Measurements from ENCODE around the gene NUCB1. TPM values are rescaled to one million over a fixed set of nuclear protein-coding genes. Genes with fewer than 3 reads are reported as not detected.

Gene NUCB1
- total and polyA plus RNA-seq, 5 donors from 2014 or later = 72.8 to 133 (median 88.3) TPM

GRCh38 chr19:48933382-48933932, 33.3 kb downstream of the NUCB1 start, which contains the start of gene DHDH:
Gene DHDH, plus strand, starts transcription at chr19:48933699. Its CDS starts 23 bp downstream, at chr19:48933722.
- Histone ChIP-seq H3K36me3 (ENCODE audit: control insufficient read depth, insufficient read depth, low read length) (no peaks in the 10 kb centered on the region), H3K4me1 (ENCODE audit: control insufficient read depth, insufficient read depth, low read length, poor library complexity, severe bottlenecking) (peaks cover 15% of the 10 kb centered on the region), H3K4me3 (ENCODE audit: low read depth, low read length) (peak within 1 kb of the TSS; percentile 76), H3K9me3 (ENCODE audit: control insufficient read depth in 2 of 2, low read length in 2 of 2) (no peaks in the 10 kb centered on the region), H3K27me3 (ENCODE audit: control insufficient read depth, insufficient read depth, low read length) (no peaks in the 10 kb centered on the region), H3K27ac (ENCODE audit: insufficient read depth, low read length, poor library complexity, severe bottlenecking) (peak within 1 kb of the TSS; percentile 57)
- H3K27ac Mint-ChIP-seq = peak within 1 kb of the TSS; percentile 67 to 74 (median 72)
- H3K4me1 Mint-ChIP-seq = peaks cover 4 to 12% (median 9%) of the 10 kb centered on the region in 4 donors
- H3K36me3 Mint-ChIP-seq = no peaks in the 10 kb centered on the region
- H3K4me3 Mint-ChIP-seq = peak within 1 kb of the TSS; percentile 65 to 91 (median 88)
- H3K27me3 Mint-ChIP-seq = peaks cover 5% of the 10 kb centered on the region
- ATAC-seq (ENCODE audit: low read depth in 2 of 2) = peak; percentile 95
- DNase-seq = peak; percentile 85 to 93 (median 86)
- H3K9me3 Mint-ChIP-seq = peaks cover 0 to 2% (median 0%) of the 10 kb centered on the region in 7 donors

- Mint-ChIP-seq H3K36me3 (peaks cover 8% of the 10 kb centered on the region), H3K4me3 (peak overlapping the region in 3 of 4 donors; percentile 15 to 31 (median 26)), H3K27ac (no peak overlapping the region), H3K9me3 (peaks cover 0 to 4% (median 0%) of the 10 kb centered on the region in 7 donors), H3K27me3 (peaks cover 5% of the 10 kb centered on the region), H3K4me1 (peaks cover 4 to 12% (median 9%) of the 10 kb centered on the region in 4 donors)
- no peak overlapping the region for H3K27ac ChIP-seq (ENCODE audit: insufficient read depth, low read length, poor library complexity, severe bottlenecking)
- H3K9me3 ChIP-seq (ENCODE audit: control insufficient read depth in 2 of 2, low read length in 2 of 2) = no peaks in the 10 kb centered on the region
- H3K4me3 ChIP-seq (ENCODE audit: low read depth, low read length) = no peak overlapping the region
- H3K27me3 ChIP-seq (ENCODE audit: control insufficient read depth, insufficient read depth, low read length) = no peaks in the 10 kb centered on the region
- no peaks in the 10 kb centered on the region for H3K36me3 ChIP-seq (ENCODE audit: control insufficient read depth, insufficient read depth, low read length)
- DNase-seq (no peak), ATAC-seq (ENCODE audit: low read depth in 2 of 2) (no peak)
- peaks cover 15% of the 10 kb centered on the region for H3K4me1 ChIP-seq (ENCODE audit: control insufficient read depth, insufficient read depth, low read length, poor library complexity, severe bottlenecking)
These were observed 34.7 kb downstream of the NUCB1 start for GRCh38 chr19:48934837-48935236.

GRCh38 chr19:48935864-48936263, 35.8 kb downstream of the NUCB1 start:
- Histone ChIP-seq H3K4me3 (ENCODE audit: low read depth, low read length) (no peak overlapping the region), H3K36me3 (ENCODE audit: control insufficient read depth, insufficient read depth, low read length) (no peaks in the 10 kb centered on the region), H3K27ac (ENCODE audit: insufficient read depth, low read length, poor library complexity, severe bottlenecking) (no peak overlapping the region), H3K4me1 (ENCODE audit: control insufficient read depth, insufficient read depth, low read length, poor library complexity, severe bottlenecking) (peaks cover 15% of the 10 kb centered on the region), H3K9me3 (ENCODE audit: control insufficient read depth in 2 of 2, low read length in 2 of 2) (no peaks in the 10 kb centered on the region), H3K27me3 (ENCODE audit: control insufficient read depth, insufficient read depth, low read length) (no peaks in the 10 kb centered on the region)
- DNase-seq (no peak), ATAC-seq (ENCODE audit: low read depth in 2 of 2) (no peak)
- Mint-ChIP-seq H3K27me3 (peaks cover 5% of the 10 kb centered on the region), H3K36me3 (peaks cover 13% of the 10 kb centered on the region), H3K4me1 (peaks cover 4 to 12% (median 9%) of the 10 kb centered on the region in 4 donors), H3K4me3 (no peak overlapping the region), H3K27ac (no peak overlapping the region), H3K9me3 (peaks cover 0 to 4% (median 0%) of the 10 kb centered on the region in 7 donors)

GRCh38 chr19:48938256-48938655, 38.1 kb downstream of the NUCB1 start:
- H3K36me3 Mint-ChIP-seq = peaks cover 19% of the 10 kb centered on the region
- H3K27me3 ChIP-seq (ENCODE audit: control insufficient read depth, insufficient read depth, low read length) = no peaks in the 10 kb centered on the region
- H3K27ac ChIP-seq (ENCODE audit: insufficient read depth, low read length, poor library complexity, severe bottlenecking) = no peak overlapping the region
- H3K4me1 Mint-ChIP-seq = peaks cover 2 to 8% (median 7%) of the 10 kb centered on the region in 4 donors
- no peak for ATAC-seq (ENCODE audit: low read depth in 2 of 2)
- H3K9me3 Mint-ChIP-seq = peaks cover 0 to 2% (median 0%) of the 10 kb centered on the region in 7 donors
- peaks cover 2% of the 10 kb centered on the region for H3K27me3 Mint-ChIP-seq
- H3K4me1 ChIP-seq (ENCODE audit: control insufficient read depth, insufficient read depth, low read length, poor library complexity, severe bottlenecking) = peaks cover 9% of the 10 kb centered on the region
- no peak overlapping the region for H3K4me3 ChIP-seq (ENCODE audit: low read depth, low read length)
- DNase-seq = no peak
- no peaks in the 10 kb centered on the region for H3K36me3 ChIP-seq (ENCODE audit: control insufficient read depth, insufficient read depth, low read length)
- H3K9me3 ChIP-seq (ENCODE audit: control insufficient read depth in 2 of 2, low read length in 2 of 2) = no peaks in the 10 kb centered on the region
- no peak overlapping the region for H3K4me3 Mint-ChIP-seq
- H3K27ac Mint-ChIP-seq = peak overlapping the region in 1 of 3 donors; percentile 66

- no peak overlapping the region for H3K4me3 Mint-ChIP-seq
- ATAC-seq (ENCODE audit: low read depth in 2 of 2) (no peak), DNase-seq (no peak)
These were observed 40.8 kb downstream of the NUCB1 start for GRCh38 chr19:48940902-48941301.

GRCh38 chr19:48943081-48943480, 43.0 kb downstream of the NUCB1 start:
- Mint-ChIP-seq H3K4me3 (no peak overlapping the region), H3K9me3 (peaks cover 0 to 2% (median 0%) of the 10 kb centered on the region in 7 donors), H3K36me3 (peaks cover 19% of the 10 kb centered on the region), H3K4me1 (no peaks in the 10 kb centered on the region), H3K27ac (no peak overlapping the region), H3K27me3 (no peaks in the 10 kb centered on the region)
- Histone ChIP-seq H3K27me3 (ENCODE audit: control insufficient read depth, insufficient read depth, low read length) (no peaks in the 10 kb centered on the region), H3K9me3 (ENCODE audit: control insufficient read depth in 2 of 2, low read length in 2 of 2) (peaks cover 0 to 4% of the 10 kb centered on the region in 2 experiments), H3K27ac (ENCODE audit: insufficient read depth, low read length, poor library complexity, severe bottlenecking) (no peak overlapping the region), H3K4me3 (ENCODE audit: low read depth, low read length) (no peak overlapping the region), H3K36me3 (ENCODE audit: control insufficient read depth, insufficient read depth, low read length) (no peaks in the 10 kb centered on the region), H3K4me1 (ENCODE audit: control insufficient read depth, insufficient read depth, low read length, poor library complexity, severe bottlenecking) (no peaks in the 10 kb centered on the region)
- ATAC-seq (ENCODE audit: low read depth in 2 of 2) (no peak), DNase-seq (no peak)

More at GRCh38 chr19:48940902-48941301, 40.8 kb downstream of the NUCB1 start:
- Mint-ChIP-seq H3K27ac (no peak overlapping the region), H3K36me3 (peaks cover 19% of the 10 kb centered on the region), H3K27me3 (no peaks in the 10 kb centered on the region), H3K4me1 (no peaks in the 10 kb centered on the region), H3K9me3 (peaks cover 0 to 2% (median 0%) of the 10 kb centered on the region in 7 donors)
- no peak overlapping the region for H3K4me3 ChIP-seq (ENCODE audit: low read depth, low read length)
- H3K36me3 ChIP-seq (ENCODE audit: control insufficient read depth, insufficient read depth, low read length) = no peaks in the 10 kb centered on the region
- no peak overlapping the region for H3K27ac ChIP-seq (ENCODE audit: insufficient read depth, low read length, poor library complexity, severe bottlenecking)
- H3K27me3 ChIP-seq (ENCODE audit: control insufficient read depth, insufficient read depth, low read length) = no peaks in the 10 kb centered on the region
- H3K9me3 ChIP-seq (ENCODE audit: control insufficient read depth in 2 of 2, low read length in 2 of 2) = no peaks in the 10 kb centered on the region
- no peaks in the 10 kb centered on the region for H3K4me1 ChIP-seq (ENCODE audit: control insufficient read depth, insufficient read depth, low read length, poor library complexity, severe bottlenecking)

GRCh38 chr19:48945415-48945814, 45.3 kb downstream of the NUCB1 start:
- no peak overlapping the region for H3K27ac ChIP-seq (ENCODE audit: insufficient read depth, low read length, poor library complexity, severe bottlenecking)
- H3K27me3 ChIP-seq (ENCODE audit: control insufficient read depth, insufficient read depth, low read length) = no peaks in the 10 kb centered on the region
- no peaks in the 10 kb centered on the region for H3K36me3 ChIP-seq (ENCODE audit: control insufficient read depth, insufficient read depth, low read length)
- no peak for ATAC-seq (ENCODE audit: low read depth in 2 of 2)
- no peaks in the 10 kb centered on the region for H3K4me1 ChIP-seq (ENCODE audit: control insufficient read depth, insufficient read depth, low read length, poor library complexity, severe bottlenecking)
- Mint-ChIP-seq H3K4me3 (no peak overlapping the region), H3K4me1 (no peaks in the 10 kb centered on the region), H3K36me3 (peaks cover 10% of the 10 kb centered on the region), H3K9me3 (peaks cover 0 to 4% (median 0%) of the 10 kb centered on the region in 7 donors), H3K27me3 (no peaks in the 10 kb centered on the region), H3K27ac (no peak overlapping the region)
- H3K9me3 ChIP-seq (ENCODE audit: control insufficient read depth in 2 of 2, low read length in 2 of 2) = peaks cover 0 to 4% of the 10 kb centered on the region in 2 experiments
- H3K4me3 ChIP-seq (ENCODE audit: low read depth, low read length) = no peak overlapping the region
- DNase-seq = no peak

GRCh38 chr19:48945817-48946216, 45.7 kb downstream of the NUCB1 start:
- no peaks in the 10 kb centered on the region for H3K4me1 Mint-ChIP-seq
- H3K27me3 Mint-ChIP-seq = no peaks in the 10 kb centered on the region
- ATAC-seq (ENCODE audit: low read depth in 2 of 2) (no peak), DNase-seq (no peak)
- no peaks in the 10 kb centered on the region for H3K27me3 ChIP-seq (ENCODE audit: control insufficient read depth, insufficient read depth, low read length)
- no peaks in the 10 kb centered on the region for H3K36me3 ChIP-seq (ENCODE audit: control insufficient read depth, insufficient read depth, low read length)
- H3K9me3 ChIP-seq (ENCODE audit: control insufficient read depth in 2 of 2, low read length in 2 of 2) = peaks cover 0 to 4% of the 10 kb centered on the region in 2 experiments
- no peak overlapping the region for H3K4me3 Mint-ChIP-seq
- H3K4me1 ChIP-seq (ENCODE audit: control insufficient read depth, insufficient read depth, low read length, poor library complexity, severe bottlenecking) = no peaks in the 10 kb centered on the region
- no peak overlapping the region for H3K27ac ChIP-seq (ENCODE audit: insufficient read depth, low read length, poor library complexity, severe bottlenecking)
- H3K9me3 Mint-ChIP-seq = peaks cover 0 to 3% (median 0%) of the 10 kb centered on the region in 7 donors
- H3K4me3 ChIP-seq (ENCODE audit: low read depth, low read length) = no peak overlapping the region
- no peak overlapping the region for H3K27ac Mint-ChIP-seq
- H3K36me3 Mint-ChIP-seq = peaks cover 6% of the 10 kb centered on the region

Measured in CD4-positive, CD25-positive, alpha-beta regulatory T cell (primary cell).